H1 (cell line): ENCODE data around the gene ASTN2. TPM values are rescaled to one million over a fixed set of nuclear protein-coding genes. Genes with fewer than 3 reads are reported as not detected.

Experiments used
- BCL11A ChIP-seq, 2 experiments: IDR thresholded peaks; one replicate each; pipeline ENCODE4 v1.6.1; 2011; ENCODE audit warnings: low read depth in 2 of 2, low read length in 2 of 2, mild to moderate bottlenecking in 2 of 2
- CTBP2 ChIP-seq: IDR thresholded peaks from 2 replicates; pipeline ENCODE4 v1.7.0; 2011; ENCODE audit warnings: borderline replicate concordance, mild to moderate bottlenecking, moderate library complexity, mixed read lengths, low read length; ENCODE audit not compliant: insufficient read depth, insufficient read length
- EZH2 ChIP-seq: fragments of 200-600 bp; sonication (generic); IDR thresholded peaks from 2 replicates; pipeline ENCODE4 v1.7.1; 2012; ENCODE audit warnings: low read depth, mild to moderate bottlenecking, moderate library complexity, low read length, inconsistent platforms; ENCODE audit not compliant: severe bottlenecking
- NRF1 ChIP-seq: IDR thresholded peaks from 2 replicates; pipeline ENCODE4 v1.6.1; 2011; ENCODE audit warnings: mild to moderate bottlenecking, low read depth, low read length, improper control_type of control experiment
- TEAD4 ChIP-seq: IDR thresholded peaks from 2 replicates; pipeline ENCODE4 v1.6.1; 2012; ENCODE audit warnings: low read depth, low read length, inconsistent platforms, mixed read lengths
- polyA plus RNA-seq, 7 experiments: library from polyadenylated mRNA; depleted of rRNA in 3 of 7; stranded (reverse) in 5 of 7; unstranded in 2 of 7; fragments of >200 nt in 5 of 7; fragments of 200-250 nt in 2 of 7; gene quantifications; 1 replicate in 5 of 7; 2 replicates in 1 of 7; 4 replicates in 1 of 7; pipeline versions ENCODE4 v1.2.1 to v1.2.3, GENCODE V29; 2011 to 2013; ENCODE audit warnings: missing spikeins in 2 of 7, mixed read lengths in 2 of 7
- total RNA-seq: library from RNA; stranded (reverse); fragmentation: NEBNext Ultra II Directional; extraction: Animal tissue kit (Norgen Biotek cat#: 25700); gene quantifications from 2 replicates; pipeline ENCODE4 v1.2.1, GENCODE V29; 2021
- TF ChIP-seq, protein P1 (sequence below): IDR thresholded peaks from 2 replicates; pipeline ENCODE4 v1.6.1; 2011; ENCODE audit warnings: low read length, improper control_type of control experiment

Gene ASTN2
- total and polyA plus RNA-seq, 2 of the 8 experiments (the other 6 are each of a cell fraction or from before 2014, with no cell fraction given): 8.2 to 13.7 TPM

DNA sequence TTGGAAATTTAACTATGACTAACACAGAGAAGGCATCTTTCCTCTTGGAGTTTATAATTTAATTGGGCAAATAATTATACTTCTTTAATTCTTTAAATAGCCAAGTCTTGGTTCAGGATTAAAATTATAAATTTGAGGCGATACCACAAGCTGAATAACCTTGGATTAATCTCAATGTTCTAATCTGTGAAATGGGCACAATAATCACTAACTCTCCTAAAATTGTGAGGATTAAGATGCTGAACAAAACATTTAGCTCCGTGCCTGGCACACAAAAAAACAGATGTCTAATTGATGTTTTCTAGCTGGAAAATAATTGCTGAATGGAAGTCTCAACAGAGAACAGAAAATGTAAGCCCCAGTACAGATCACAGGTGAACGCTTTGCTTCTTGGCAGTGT lies 797.5 kb downstream of the ASTN2 start (continued):
- TF ChIP-seq EZH2 (no peak), CTBP2 (no peak), BCL11A (IDR thresholded peaks at IDR 0.05; ENCODE audit: low read depth in 2 of 2, low read length in 2 of 2) (no peak), TEAD4 (no peak), NRF1 (no peak)
- TF ChIP-seq, protein P1, sequence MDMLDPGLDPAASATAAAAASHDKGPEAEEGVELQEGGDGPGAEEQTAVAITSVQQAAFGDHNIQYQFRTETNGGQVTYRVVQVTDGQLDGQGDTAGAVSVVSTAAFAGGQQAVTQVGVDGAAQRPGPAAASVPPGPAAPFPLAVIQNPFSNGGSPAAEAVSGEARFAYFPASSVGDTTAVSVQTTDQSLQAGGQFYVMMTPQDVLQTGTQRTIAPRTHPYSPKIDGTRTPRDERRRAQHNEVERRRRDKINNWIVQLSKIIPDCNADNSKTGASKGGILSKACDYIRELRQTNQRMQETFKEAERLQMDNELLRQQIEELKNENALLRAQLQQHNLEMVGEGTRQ: no peak
- TF ChIP-seq, all 59 proteins: peak for 0
